H1 (cell line): Measurements from ENCODE around the gene OXER1.

ENCODE experiments used
- CHD1 ChIP-seq: IDR thresholded peaks from 2 replicates; pipeline ENCODE4 v1.6.1; 2012; ENCODE audit warnings: low read depth, low read length, improper control_type of control experiment
- EGR1 ChIP-seq: IDR thresholded peaks from 2 replicates; pipeline ENCODE4 v1.6.1; 2011; ENCODE audit warnings: low read depth, low read length, borderline replicate concordance
- GABPA ChIP-seq: IDR thresholded peaks from 2 replicates; pipeline ENCODE4 v1.6.1; 2011; ENCODE audit warnings: mild to moderate bottlenecking, low read length, moderate library complexity, borderline replicate concordance; ENCODE audit not compliant: insufficient read depth
- KDM5A ChIP-seq: fragments of 200-600 bp; IDR thresholded peaks from 2 replicates; pipeline ENCODE4 v1.7.1; 2012; ENCODE audit warnings: mild to moderate bottlenecking, low read length, inconsistent platforms, mixed read lengths
- POLR2AphosphoS5 ChIP-seq: IDR thresholded peaks from 2 replicates; pipeline ENCODE4 v1.6.1; 2011; ENCODE audit warnings: low read depth, low read length
- RAD21 ChIP-seq, 2 experiments: IDR thresholded peaks in 1 of 2; conservative IDR thresholded peaks in 1 of 2; 2 replicates each; pipeline ENCODE4 v1.6.1; 2011; ENCODE audit warnings: low read depth in 2 of 2, low read length in 2 of 2, improper control_type of control experiment in 1 of 2, inconsistent platforms in 1 of 2, mild to moderate bottlenecking in 1 of 2, moderate library complexity in 1 of 2
- RBBP5 ChIP-seq: IDR thresholded peaks from 2 replicates; pipeline ENCODE4 v1.7.1; 2012; ENCODE audit warnings: low read depth, mild to moderate bottlenecking, inconsistent platforms, low read length, moderate library complexity, borderline replicate concordance
- SP1 ChIP-seq: IDR thresholded peaks from 2 replicates; pipeline ENCODE4 v1.6.1; 2011; ENCODE audit warnings: low read depth, low read length
- YY1 ChIP-seq: IDR thresholded peaks from 2 replicates; pipeline ENCODE4 v1.6.1; 2011; ENCODE audit warnings: low read depth, mild to moderate bottlenecking, low read length
- TF ChIP-seq, protein P1 (sequence below), 3 experiments: IDR thresholded peaks; 1 replicate in 2 of 3; 2 replicates in 1 of 3; pipeline versions ENCODE4 v1.5.1 to v1.6.1; 2011; ENCODE audit warnings: low read length in 3 of 3, mild to moderate bottlenecking in 3 of 3, inconsistent platforms in 2 of 3, low read depth in 1 of 3, moderate library complexity in 1 of 3; ENCODE audit not compliant: insufficient read depth in 1 of 3; ENCODE audit errors: control extremely low read depth in 1 of 3
- TF ChIP-seq, protein P2 (sequence below): IDR thresholded peaks from 2 replicates; pipeline ENCODE4 v1.6.1; 2011; ENCODE audit warnings: low read length, improper control_type of control experiment
- TF ChIP-seq, protein P3 (sequence below): IDR thresholded peaks from 2 replicates; pipeline ENCODE4 v1.6.1; 2011; ENCODE audit warnings: low read depth, mild to moderate bottlenecking, low read length; ENCODE audit not compliant: insufficient read depth

DNA sequence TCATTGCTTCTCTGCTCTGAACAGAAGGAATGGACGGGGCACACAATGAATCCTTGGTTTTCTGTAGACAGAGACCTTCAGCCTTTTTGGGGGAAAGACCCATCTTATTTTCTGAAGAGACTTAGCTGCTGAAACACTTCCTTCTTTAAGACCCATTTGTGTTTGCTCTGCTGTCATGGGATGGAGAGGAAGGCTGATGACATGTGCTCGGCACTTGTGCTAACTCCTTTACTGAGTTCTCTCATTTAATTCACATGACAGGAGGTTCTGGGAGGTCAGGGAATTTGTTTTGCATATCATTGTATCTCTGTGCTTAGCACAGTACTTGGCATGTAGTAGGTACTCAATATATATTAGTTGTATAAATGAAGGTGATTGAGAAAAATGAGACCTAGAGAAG lies 39.0 kb downstream of the OXER1 start:
- TF ChIP-seq EGR1 (no peak), POLR2AphosphoS5 (no peak), CHD1 (no peak), RBBP5 (no peak), RAD21 (IDR thresholded peaks at IDR 0.05 in 1 of 2, conservative IDR thresholded peaks at IDR 0.05 in 1 of 2; ENCODE audit: low read depth in 2 of 2, low read length in 2 of 2) (no peak), SP1 (no peak), YY1 (no peak), KDM5A (no peak), GABPA (no peak)
- TF ChIP-seq, protein P1, sequence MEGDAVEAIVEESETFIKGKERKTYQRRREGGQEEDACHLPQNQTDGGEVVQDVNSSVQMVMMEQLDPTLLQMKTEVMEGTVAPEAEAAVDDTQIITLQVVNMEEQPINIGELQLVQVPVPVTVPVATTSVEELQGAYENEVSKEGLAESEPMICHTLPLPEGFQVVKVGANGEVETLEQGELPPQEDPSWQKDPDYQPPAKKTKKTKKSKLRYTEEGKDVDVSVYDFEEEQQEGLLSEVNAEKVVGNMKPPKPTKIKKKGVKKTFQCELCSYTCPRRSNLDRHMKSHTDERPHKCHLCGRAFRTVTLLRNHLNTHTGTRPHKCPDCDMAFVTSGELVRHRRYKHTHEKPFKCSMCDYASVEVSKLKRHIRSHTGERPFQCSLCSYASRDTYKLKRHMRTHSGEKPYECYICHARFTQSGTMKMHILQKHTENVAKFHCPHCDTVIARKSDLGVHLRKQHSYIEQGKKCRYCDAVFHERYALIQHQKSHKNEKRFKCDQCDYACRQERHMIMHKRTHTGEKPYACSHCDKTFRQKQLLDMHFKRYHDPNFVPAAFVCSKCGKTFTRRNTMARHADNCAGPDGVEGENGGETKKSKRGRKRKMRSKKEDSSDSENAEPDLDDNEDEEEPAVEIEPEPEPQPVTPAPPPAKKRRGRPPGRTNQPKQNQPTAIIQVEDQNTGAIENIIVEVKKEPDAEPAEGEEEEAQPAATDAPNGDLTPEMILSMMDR (IDR thresholded peaks at IDR 0.05; ENCODE audit: control extremely low read depth in 1 of 3, insufficient read depth in 1 of 3, low read depth in 1 of 3, low read length in 3 of 3), result no peak
- TF ChIP-seq, protein P2, sequence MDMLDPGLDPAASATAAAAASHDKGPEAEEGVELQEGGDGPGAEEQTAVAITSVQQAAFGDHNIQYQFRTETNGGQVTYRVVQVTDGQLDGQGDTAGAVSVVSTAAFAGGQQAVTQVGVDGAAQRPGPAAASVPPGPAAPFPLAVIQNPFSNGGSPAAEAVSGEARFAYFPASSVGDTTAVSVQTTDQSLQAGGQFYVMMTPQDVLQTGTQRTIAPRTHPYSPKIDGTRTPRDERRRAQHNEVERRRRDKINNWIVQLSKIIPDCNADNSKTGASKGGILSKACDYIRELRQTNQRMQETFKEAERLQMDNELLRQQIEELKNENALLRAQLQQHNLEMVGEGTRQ, result no peak
- TF ChIP-seq, protein P3, sequence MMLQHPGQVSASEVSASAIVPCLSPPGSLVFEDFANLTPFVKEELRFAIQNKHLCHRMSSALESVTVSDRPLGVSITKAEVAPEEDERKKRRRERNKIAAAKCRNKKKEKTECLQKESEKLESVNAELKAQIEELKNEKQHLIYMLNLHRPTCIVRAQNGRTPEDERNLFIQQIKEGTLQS, result no peak
